ENCODE data around the gene FBXL22.

FBXL22 gene

DNA sequence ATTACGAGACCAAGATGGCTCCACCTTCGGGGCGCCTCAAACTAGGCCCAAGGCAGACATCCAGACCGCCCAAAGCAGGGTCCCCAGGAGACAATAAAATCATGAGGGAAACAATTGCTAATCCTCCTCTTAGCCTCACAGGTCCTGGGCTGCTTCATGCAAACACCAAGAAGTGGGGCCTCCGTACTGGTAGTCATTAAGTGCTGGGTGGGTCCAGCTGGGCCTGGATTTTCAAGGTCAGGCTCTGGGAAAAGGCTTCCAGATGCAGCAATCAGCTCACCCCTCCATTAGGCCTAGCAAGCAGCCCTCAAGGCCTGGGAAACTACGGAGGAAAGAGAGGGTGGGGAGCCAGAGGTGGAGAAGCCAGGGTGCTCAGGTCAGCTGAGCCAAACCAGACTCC, 634 bp downstream of the FBXL22 start:
- no peaks in the 10 kb centered on the region for H3K27me3 ChIP-seq (ENCODE audit: insufficient read depth, low read length, poor library complexity, severe bottlenecking)
- no peaks in the 10 kb centered on the region for H3F3A ChIP-seq (ENCODE audit: low read depth)
- H3K4me2 ChIP-seq (ENCODE audit: low read depth, low read length, poor library complexity, severe bottlenecking) = no peak overlapping the region
- H3K36me3 ChIP-seq (ENCODE audit: insufficient read depth, low read length) = peaks cover 15% of the 10 kb centered on the region; the same call in 1 of the 2 replicates
- H3K4me1 ChIP-seq (ENCODE audit: insufficient read depth, low read length, poor library complexity, severe bottlenecking) = peaks cover 26% of the 10 kb centered on the region
- no peaks in the 10 kb centered on the region for H4K20me1 ChIP-seq (ENCODE audit: insufficient read depth, low read length, poor library complexity, severe bottlenecking)
- no peak overlapping the region for H2AFZ ChIP-seq (ENCODE audit: low read length)
- no peak overlapping the region for H3K4me3 ChIP-seq (ENCODE audit: low read length, poor library complexity, severe bottlenecking)
- no peak overlapping the region for H3K9ac ChIP-seq (ENCODE audit: low read depth, low read length, poor library complexity, severe bottlenecking)
- peaks cover 12% of the 10 kb centered on the region for H3K79me2 ChIP-seq (ENCODE audit: insufficient read depth, low read length)
- H3K9me3 ChIP-seq (ENCODE audit: insufficient read depth, low read depth, low read length) = no peaks in the 10 kb centered on the region
- TF ChIP-seq CTCF (conservative IDR thresholded peaks at IDR 0.05; ENCODE audit: low read length) (no peak), EZH2phosphoT487 (IDR thresholded peaks at IDR 0.05; ENCODE audit: borderline replicate concordance) (no peak)
- no peaks in the 10 kb centered on the region for H3K9me2 ChIP-seq (replicated peaks; ENCODE audit: low read depth, low read length)

- Histone ChIP-seq H3F3A (ENCODE audit: low read depth) (no peaks in the 10 kb centered on the region), H2AFZ (ENCODE audit: low read length) (no peak overlapping the region), H3K79me2 (ENCODE audit: insufficient read depth, low read length) (peaks cover 12% of the 10 kb centered on the region), H3K36me3 (ENCODE audit: insufficient read depth, low read length) (peaks cover 7% of the 10 kb centered on the region; the same call in 1 of the 2 replicates), H3K9ac (ENCODE audit: low read depth, low read length, poor library complexity, severe bottlenecking) (peak overlapping the region; percentile 95), H3K9me2 (replicated peaks; ENCODE audit: low read depth, low read length) (no peaks in the 10 kb centered on the region), H3K4me3 (ENCODE audit: low read length, poor library complexity, severe bottlenecking) (peak overlapping the region; percentile 84), H3K4me2 (ENCODE audit: low read depth, low read length, poor library complexity, severe bottlenecking) (peak overlapping the region; percentile 94), H4K20me1 (ENCODE audit: insufficient read depth, low read length, poor library complexity, severe bottlenecking) (no peaks in the 10 kb centered on the region), H3K4me1 (ENCODE audit: insufficient read depth, low read length, poor library complexity, severe bottlenecking) (peaks cover 32% of the 10 kb centered on the region), H3K9me3 (ENCODE audit: insufficient read depth, low read depth, low read length) (no peaks in the 10 kb centered on the region), H3K27me3 (ENCODE audit: insufficient read depth, low read length, poor library complexity, severe bottlenecking) (no peaks in the 10 kb centered on the region)
- no peak for TF ChIP-seq CTCF (conservative IDR thresholded peaks at IDR 0.05; ENCODE audit: low read length)
- no peak for TF ChIP-seq EZH2phosphoT487 (IDR thresholded peaks at IDR 0.05; ENCODE audit: borderline replicate concordance)
Measured at GRCh38 chr15:63598473-63599400, 1.6 kb downstream of the FBXL22 start.

GRCh38 chr15:63599401-63600000, 2.3 kb downstream of the FBXL22 start:
- Histone ChIP-seq H3K9me3 (ENCODE audit: insufficient read depth, low read depth, low read length) (no peaks in the 10 kb centered on the region), H3K9me2 (replicated peaks; ENCODE audit: low read depth, low read length) (no peaks in the 10 kb centered on the region), H3K27me3 (ENCODE audit: insufficient read depth, low read length, poor library complexity, severe bottlenecking) (no peaks in the 10 kb centered on the region), H3K4me1 (ENCODE audit: insufficient read depth, low read length, poor library complexity, severe bottlenecking) (peaks cover 32% of the 10 kb centered on the region), H4K20me1 (ENCODE audit: insufficient read depth, low read length, poor library complexity, severe bottlenecking) (no peaks in the 10 kb centered on the region), H3K9ac (ENCODE audit: low read depth, low read length, poor library complexity, severe bottlenecking) (peak overlapping the region; percentile 95), H3K79me2 (ENCODE audit: insufficient read depth, low read length) (peaks cover 12% of the 10 kb centered on the region), H3K4me3 (ENCODE audit: low read length, poor library complexity, severe bottlenecking) (peak overlapping the region; percentile 84), H3K36me3 (ENCODE audit: insufficient read depth, low read length) (no peaks in the 10 kb centered on the region), H2AFZ (ENCODE audit: low read length) (peak overlapping the region; percentile 92), H3K4me2 (ENCODE audit: low read depth, low read length, poor library complexity, severe bottlenecking) (peak overlapping the region; percentile 94), H3F3A (ENCODE audit: low read depth) (no peaks in the 10 kb centered on the region)
- no peak for TF ChIP-seq EZH2phosphoT487 (IDR thresholded peaks at IDR 0.05; ENCODE audit: borderline replicate concordance)
- peak; percentile 51 for TF ChIP-seq CTCF (conservative IDR thresholded peaks at IDR 0.05; ENCODE audit: low read length)
